MCF 10A (cell line): ENCODE measurements around the gene LIPN. TPM values are rescaled to one million over a fixed set of nuclear protein-coding genes. Genes with fewer than 3 reads are reported as not detected.
"Not testable (repeated sequence)": the region's sequence is repeated elsewhere in the genome, so short reads cannot be mapped to it uniquely, and the experiment has no call there.

Experiments
- BruUV-seq: library from RNA; stranded (reverse); fragments of 400-500 nt; replicated peaks from 2 replicates; lab custom pipeline; 2021; lab: Mats Ljungman, UMichigan
- CTCF ChIA-PET: fragments of 300-600 bp; sonication (Branson Sonifier 250); formaldehyde crosslinking; extraction: SDS; loops from one replicate; lab custom pipeline; 2021; ENCODE audit warnings: antibody characterized with exemption, inconsistent platforms; lab: Yijun Ruan, JAX
- POLR2A ChIA-PET: fragments of 300-600, 350-650 bp; sonication (Branson Sonifier 250); formaldehyde crosslinking; extraction: SDS; loops from one replicate; lab custom pipeline; 2020; ENCODE audit warnings: antibody characterized with exemption, inconsistent platforms; lab: Yijun Ruan, JAX
- DNase-seq: peaks from one replicate; pipeline ENCODE4 v3.0.0-alpha.2; 2018; ENCODE audit not compliant: unreplicated experiment
- H3K27ac Mint-ChIP-seq: one replicate; pipeline ENCODE4 v1.8.0; 2022; ENCODE audit warnings: mild to moderate bottlenecking, low read depth, mixed read lengths; ENCODE audit not compliant: unreplicated experiment
- H3K27me3 Mint-ChIP-seq: one replicate; pipeline ENCODE4 v1.8.0; 2022; ENCODE audit warnings: mixed read lengths; ENCODE audit not compliant: insufficient read depth, unreplicated experiment
- H3K36me3 Mint-ChIP-seq: one replicate; pipeline ENCODE4 v1.8.0; 2022; ENCODE audit warnings: mild to moderate bottlenecking, moderate library complexity, mixed read lengths; ENCODE audit not compliant: insufficient read depth, unreplicated experiment
- H3K4me1 Mint-ChIP-seq: one replicate; pipeline ENCODE4 v1.8.0; 2022; ENCODE audit warnings: mixed read lengths; ENCODE audit not compliant: insufficient read depth, unreplicated experiment
- H3K4me3 Mint-ChIP-seq: one replicate; pipeline ENCODE4 v1.8.0; 2022; ENCODE audit warnings: mild to moderate bottlenecking, moderate library complexity, mixed read lengths; ENCODE audit not compliant: unreplicated experiment
- H3K9me3 Mint-ChIP-seq: one replicate; pipeline ENCODE4 v1.8.0; 2022; ENCODE audit warnings: mixed read lengths; ENCODE audit not compliant: unreplicated experiment
- intact Hi-C: fragments of 100-400 bp; cut with micrococcal nuclease; formaldehyde crosslinking; loops from 2 replicates; pipeline ENCODE4 v1.14.1; 2022
- total RNA-seq: library from RNA; stranded (reverse); gene quantifications from 2 replicates; pipeline ENCODE4 v1.2.3, GENCODE V29; 2022
- TF ChIP-seq, protein P1 (sequence below): fragments of 200-600 bp; IDR thresholded peaks from one replicate; pipeline ENCODE4 v1.8.0; 2022; ENCODE audit warnings: antibody characterized with exemption, mild to moderate bottlenecking; ENCODE audit not compliant: unreplicated experiment

Gene LIPN
- total RNA-seq, 1 experiment from 2014 or later: not detected

- ChIA-PET CTCF (interaction anchor here (0.7 to 1.0 kb wide), 2 partner anchors 75 to 102 kb away, joined by 3 to 5 read pairs; no protein-coding TSS in a partner anchor), POLR2A (interaction anchor here (0.7 to 1.4 kb wide), 2 partner anchors 14 to 28 kb away, joined by 3 read pairs; no protein-coding TSS in a partner anchor)
- Mint-ChIP-seq H3K4me3 (no peak overlapping the region), H3K9me3 (no peaks in the 10 kb centered on the region), H3K4me1 (no peaks in the 10 kb centered on the region), H3K27ac (no peak overlapping the region), H3K36me3 (no peaks in the 10 kb centered on the region), H3K27me3 (no peaks in the 10 kb centered on the region)
- intact Hi-C loops: loop anchor here (10.0 kb wide), 1 partner anchor 59 kb away; no protein-coding TSS in a partner anchor
- DNase-seq: peak; percentile 1
- TF ChIP-seq, protein P1, sequence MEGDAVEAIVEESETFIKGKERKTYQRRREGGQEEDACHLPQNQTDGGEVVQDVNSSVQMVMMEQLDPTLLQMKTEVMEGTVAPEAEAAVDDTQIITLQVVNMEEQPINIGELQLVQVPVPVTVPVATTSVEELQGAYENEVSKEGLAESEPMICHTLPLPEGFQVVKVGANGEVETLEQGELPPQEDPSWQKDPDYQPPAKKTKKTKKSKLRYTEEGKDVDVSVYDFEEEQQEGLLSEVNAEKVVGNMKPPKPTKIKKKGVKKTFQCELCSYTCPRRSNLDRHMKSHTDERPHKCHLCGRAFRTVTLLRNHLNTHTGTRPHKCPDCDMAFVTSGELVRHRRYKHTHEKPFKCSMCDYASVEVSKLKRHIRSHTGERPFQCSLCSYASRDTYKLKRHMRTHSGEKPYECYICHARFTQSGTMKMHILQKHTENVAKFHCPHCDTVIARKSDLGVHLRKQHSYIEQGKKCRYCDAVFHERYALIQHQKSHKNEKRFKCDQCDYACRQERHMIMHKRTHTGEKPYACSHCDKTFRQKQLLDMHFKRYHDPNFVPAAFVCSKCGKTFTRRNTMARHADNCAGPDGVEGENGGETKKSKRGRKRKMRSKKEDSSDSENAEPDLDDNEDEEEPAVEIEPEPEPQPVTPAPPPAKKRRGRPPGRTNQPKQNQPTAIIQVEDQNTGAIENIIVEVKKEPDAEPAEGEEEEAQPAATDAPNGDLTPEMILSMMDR: no peak
- BruUV-seq: no TSS peak
Observed at GRCh38 chr10:88735661-88736060, 24.2 kb upstream of the LIPN start.

DNA sequence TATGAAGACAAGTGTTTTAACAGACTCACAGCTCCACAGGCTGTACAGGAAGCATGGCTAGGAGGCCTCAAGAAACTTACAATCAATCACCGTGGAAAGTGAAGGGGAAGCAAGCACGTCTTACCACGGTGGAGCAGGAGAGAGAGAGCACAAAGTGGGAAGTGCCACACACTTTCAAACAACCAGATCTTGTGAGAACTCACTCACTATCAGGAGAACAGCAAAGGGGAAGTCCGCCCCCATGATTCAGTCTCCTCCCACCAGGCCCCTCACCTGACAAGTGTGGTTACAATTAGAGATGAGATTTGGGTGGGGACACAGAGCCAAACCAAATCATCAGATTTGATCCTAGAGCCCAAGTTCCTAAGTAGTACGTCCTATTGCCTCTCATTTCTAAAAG lies 17.9 kb upstream of the LIPN start:
- intact Hi-C loops, H3K36me3 Mint-ChIP-seq: not testable (repeated sequence)

GRCh38 chr10:88742448-88742847 lies 17.4 kb upstream of the LIPN start:
- no peaks in the 10 kb centered on the region for H3K27me3 Mint-ChIP-seq
- H3K27ac Mint-ChIP-seq: no peak overlapping the region
- no peaks in the 10 kb centered on the region for H3K36me3 Mint-ChIP-seq
- no TSS peak for BruUV-seq
- TF ChIP-seq, protein P1: no peak
- H3K4me1 Mint-ChIP-seq: no peaks in the 10 kb centered on the region
- intact Hi-C loops: no loop called here
- no peak for DNase-seq
- ChIA-PET CTCF (interaction anchor here (1.1 kb wide), 1 partner anchor 192 kb away, joined by 3 read pairs; no protein-coding TSS in a partner anchor), POLR2A (interaction anchor here (0.6 to 1.1 kb wide), 4 partner anchors 12 to 380 kb away, joined by 3 to 4 read pairs (median 4); no protein-coding TSS in a partner anchor)
- no peaks in the 10 kb centered on the region for H3K9me3 Mint-ChIP-seq
- no peak overlapping the region for H3K4me3 Mint-ChIP-seq

More for the DNA sequence above, 17.9 kb upstream of the LIPN start:
- ChIA-PET POLR2A (interaction anchor here (1.1 kb wide), 1 partner anchor 19 kb away, joined by 3 read pairs; no protein-coding TSS in a partner anchor), CTCF (interaction anchor here (1.1 kb wide), 1 partner anchor 192 kb away, joined by 3 read pairs; no protein-coding TSS in a partner anchor)
- not testable (repeated sequence) for BruUV-seq, H3K27me3 Mint-ChIP-seq, H3K4me1 Mint-ChIP-seq, DNase-seq, H3K4me3 Mint-ChIP-seq, H3K27ac Mint-ChIP-seq, H3K9me3 Mint-ChIP-seq

GRCh38 chr10:88744002-88744401 lies 15.8 kb upstream of the LIPN start:
- TF ChIP-seq, protein P1: no peak
- Mint-ChIP-seq H3K4me1 (no peaks in the 10 kb centered on the region), H3K27ac (no peak overlapping the region), H3K36me3 (no peaks in the 10 kb centered on the region), H3K27me3 (no peaks in the 10 kb centered on the region), H3K9me3 (no peaks in the 10 kb centered on the region), H3K4me3 (no peak overlapping the region)
- POLR2A ChIA-PET: no interaction called here
- CTCF ChIA-PET: no interaction called here
- intact Hi-C loops: no loop called here
- peak; percentile 3 for DNase-seq
- BruUV-seq: no TSS peak
